GM21737 (cell line): ENCODE data around the gene ITPK1.

Experiments
- ATAC-seq: cut with Tn5 transposase; IDR thresholded peaks from one replicate; pipeline ENCODE4 v1.9.1; 2021; ENCODE audit warnings: mild to moderate bottlenecking, moderate library complexity; ENCODE audit not compliant: unreplicated experiment

ITPK1 gene

GRCh38 chr14:92958373-92959188 is 157.1 kb downstream of the ITPK1 start:
- ATAC-seq, result no peak

DNA sequence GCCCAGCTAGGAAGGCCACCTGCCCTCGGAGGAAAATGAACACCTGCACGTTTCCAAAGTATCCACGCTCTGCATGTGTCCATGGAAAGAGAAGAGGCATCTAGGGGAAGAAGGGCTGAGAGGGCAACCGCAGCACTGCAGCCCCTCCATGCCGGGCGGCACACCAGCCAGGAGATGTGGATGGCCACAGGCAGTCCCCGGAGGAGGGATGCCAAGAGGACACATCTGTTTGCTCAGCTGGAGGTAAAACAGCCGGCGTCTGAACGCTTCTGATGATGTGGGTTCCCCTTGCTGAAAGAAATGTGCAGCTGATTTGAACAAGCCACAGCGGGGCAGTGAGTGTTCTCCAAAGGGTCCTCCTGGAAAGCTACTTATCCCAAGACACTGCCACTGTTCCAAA is 158.8 kb downstream of the ITPK1 start:
- no peak for ATAC-seq

DNA sequence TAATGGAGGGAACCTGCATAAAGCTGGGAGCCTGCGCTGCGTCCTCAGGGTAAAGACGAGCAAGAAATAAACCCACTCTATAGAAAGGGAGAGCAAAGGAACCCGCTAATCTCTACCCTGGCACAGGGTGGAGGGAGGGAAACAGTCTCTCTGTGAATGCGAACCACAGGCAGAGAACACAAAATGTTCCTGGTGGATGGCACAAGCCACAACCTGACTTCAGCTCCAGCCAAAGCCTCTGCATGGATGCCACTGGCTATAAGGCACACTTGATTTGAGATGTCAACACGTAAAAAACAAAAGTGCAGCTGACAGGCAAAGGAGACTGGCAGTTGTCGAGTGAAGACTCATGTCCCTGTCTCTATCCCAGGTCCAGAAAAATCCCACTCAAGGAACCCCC is 160.3 kb downstream of the ITPK1 start:
- ATAC-seq, result no peak

GRCh38 chr14:92954933-92955332 is 160.8 kb downstream of the ITPK1 start:
- ATAC-seq, result no peak

- ATAC-seq, result no peak
These were observed 162.2 kb downstream of the ITPK1 start for GRCh38 chr14:92953526-92953925.

DNA sequence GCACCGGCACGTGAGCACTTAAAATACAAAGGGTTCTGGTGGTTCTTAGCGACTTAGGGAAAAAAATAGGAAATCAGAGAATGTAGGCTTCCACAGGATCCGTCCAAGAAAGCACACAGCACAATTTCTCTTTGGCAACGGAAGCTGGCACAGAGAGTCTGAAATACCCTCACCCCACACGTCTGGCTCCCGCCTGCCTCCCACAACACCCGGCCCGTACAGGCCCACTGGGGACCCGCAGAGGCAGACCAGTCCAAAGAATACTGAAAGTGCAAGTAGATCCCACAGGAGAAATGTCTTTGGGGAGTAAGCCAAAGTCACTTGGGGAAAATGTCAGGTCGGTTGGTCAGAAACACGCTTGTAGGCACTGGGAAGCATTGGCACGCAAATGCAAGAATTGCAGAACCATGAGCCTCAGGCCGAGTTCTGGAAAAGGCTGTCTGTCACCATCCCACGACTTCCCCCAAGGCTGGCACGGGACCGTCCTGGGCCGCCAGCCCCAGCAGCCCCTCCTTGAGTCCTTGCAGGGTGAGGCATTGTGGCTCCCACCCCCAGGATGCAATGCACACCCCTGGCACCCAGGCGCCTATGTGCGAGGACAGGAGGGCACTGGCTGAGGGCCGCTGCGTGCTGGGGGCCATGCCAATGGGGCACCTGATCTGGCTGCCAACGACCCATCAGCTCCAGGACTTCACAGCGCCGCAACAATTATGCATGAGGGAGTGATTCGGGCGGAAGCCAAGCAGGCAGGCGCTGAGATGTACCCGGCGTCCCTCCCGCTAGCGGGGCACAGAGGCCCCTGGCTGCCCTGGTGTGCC is 163.0 kb downstream of the ITPK1 start:
- ATAC-seq, result no peak

DNA sequence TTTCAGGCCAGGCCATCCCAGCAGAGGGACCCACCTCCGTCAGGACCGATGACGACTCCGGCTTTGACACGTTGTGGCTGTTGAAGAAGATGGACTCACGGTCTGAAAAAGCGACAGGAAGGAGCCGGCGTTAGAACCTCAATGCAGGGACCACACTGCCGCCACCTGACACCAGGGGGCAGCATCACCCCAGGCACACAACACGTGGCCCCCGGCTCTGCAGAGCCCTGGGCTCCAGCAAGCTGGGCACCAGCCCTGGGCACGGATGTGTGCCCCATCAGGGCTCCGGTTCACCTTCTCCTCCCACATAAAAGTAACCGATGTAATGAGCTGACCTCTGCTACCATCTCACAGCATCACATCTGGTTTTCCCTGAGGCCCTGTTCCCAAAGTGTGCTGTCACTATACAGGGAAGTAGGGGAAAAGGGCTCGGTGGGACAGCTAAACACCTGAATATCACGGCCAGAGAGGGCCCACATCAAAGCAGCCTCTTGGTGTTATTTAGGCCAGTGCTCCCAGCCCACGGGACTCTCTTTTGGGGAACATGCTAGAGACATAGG is 163.7 kb downstream of the ITPK1 start:
- ATAC-seq, result peak; percentile 77

- ATAC-seq, result no peak
These were observed 164.5 kb downstream of the ITPK1 start for GRCh38 chr14:92951261-92951660.

DNA sequence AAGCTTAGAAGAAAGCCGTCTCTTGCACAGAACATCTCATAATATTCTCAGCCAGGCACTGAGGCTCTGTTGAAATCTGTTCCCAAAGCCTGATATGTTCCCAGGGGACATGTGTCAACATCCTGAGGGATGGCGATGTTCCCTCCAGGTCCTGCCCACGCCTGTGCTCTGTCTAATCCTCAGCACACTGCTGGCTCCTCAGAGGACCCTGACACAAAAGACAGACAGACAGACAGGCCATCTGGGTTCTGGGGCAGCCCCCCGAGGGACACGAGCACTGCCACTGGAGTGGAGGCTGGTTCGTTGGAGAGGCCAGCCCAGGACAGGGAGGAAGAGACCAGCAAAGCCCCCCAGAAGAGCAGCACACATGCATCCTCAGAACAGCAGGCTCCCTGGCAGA is 165.0 kb downstream of the ITPK1 start:
- ATAC-seq, result no peak

- ATAC-seq, result no peak
These were observed 165.6 kb downstream of the ITPK1 start for GRCh38 chr14:92950193-92950540.

DNA sequence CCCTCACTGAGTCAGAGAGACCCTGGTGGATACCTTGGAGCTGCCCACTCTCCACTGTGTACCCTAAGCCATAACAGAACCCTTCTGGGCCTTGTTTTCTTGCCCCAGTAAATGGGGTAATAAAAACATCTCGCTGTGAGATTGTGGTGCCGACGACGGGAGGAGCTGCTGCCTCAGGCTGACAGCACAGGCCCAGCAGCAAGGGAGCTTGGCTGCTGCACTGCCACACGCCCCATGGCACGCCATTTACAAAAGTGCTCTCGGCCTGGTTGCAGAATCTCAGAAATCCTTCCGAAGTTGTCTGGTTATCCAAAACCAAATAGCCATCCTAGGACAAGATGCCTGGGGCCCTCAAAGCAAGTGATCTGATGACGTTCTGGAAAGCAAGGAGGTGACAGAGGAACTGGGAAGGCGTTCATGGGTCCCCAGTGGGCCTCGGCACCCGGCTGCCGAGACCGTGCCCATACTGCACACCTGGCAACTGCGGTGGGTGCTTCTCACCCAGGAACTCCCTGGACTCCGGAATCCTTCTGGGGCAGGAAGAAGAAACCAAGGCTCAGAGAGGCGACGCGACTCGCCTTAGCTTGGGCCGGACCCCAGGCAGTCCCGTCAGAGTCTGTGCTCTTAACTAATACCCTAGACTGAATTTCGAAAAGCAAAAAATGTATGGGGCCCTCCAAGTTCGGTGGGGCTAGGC is 166.1 kb downstream of the ITPK1 start:
- no peak for ATAC-seq

DNA sequence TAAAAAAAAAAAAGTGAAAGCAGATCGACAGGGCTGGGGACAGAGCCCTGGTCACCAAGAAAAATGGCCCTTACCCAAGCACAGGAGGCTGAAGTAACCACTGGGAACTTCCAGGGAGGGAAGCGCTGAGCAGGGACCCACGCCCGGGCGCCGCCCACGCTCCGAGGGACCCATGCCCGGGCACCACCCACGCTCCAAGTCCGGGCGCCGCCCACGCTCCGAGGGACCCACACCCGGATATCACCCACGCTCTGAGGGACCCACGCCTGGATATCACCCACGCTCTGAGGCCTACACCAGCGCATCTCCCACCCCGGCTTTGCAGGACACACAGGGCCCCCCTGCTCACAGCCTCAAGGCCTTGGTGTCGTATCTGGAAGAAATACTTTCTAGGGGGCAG is 167.1 kb downstream of the ITPK1 start:
- no peak for ATAC-seq

DNA sequence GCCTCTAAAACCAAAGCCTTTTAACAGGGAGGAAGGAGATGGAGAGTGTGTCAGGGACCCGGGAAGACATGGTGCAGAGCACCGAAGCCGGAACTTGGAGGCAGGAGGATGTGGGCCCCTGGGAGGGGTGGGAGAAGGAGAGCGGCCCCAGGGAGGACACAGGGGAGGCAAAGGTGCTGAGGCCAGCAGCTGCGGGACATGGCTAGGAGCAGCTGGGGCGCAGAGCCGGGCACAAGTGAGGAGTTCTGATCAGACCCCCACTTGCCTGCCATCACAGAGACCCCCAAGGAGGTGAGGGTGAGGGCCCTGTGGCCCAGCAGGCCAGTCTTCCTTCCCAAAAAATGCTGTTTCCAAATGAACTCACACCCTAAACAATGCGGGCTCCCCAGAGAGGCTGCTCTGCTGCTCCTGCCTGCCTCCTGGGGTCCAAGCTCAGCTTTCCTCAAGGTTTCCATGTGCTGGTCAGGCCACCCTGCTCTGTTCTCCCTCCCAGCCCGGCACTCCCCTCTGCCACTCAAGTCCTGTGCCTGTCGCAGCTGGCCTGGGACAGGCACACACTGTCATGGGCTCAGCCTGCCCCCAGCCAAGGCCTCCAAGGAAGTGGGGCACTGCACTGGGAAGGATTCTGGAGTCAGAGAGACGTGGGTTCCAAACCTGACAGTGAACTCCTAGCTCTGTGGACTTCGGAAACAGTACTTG is 168.7 kb downstream of the ITPK1 start:
- no peak for ATAC-seq

DNA sequence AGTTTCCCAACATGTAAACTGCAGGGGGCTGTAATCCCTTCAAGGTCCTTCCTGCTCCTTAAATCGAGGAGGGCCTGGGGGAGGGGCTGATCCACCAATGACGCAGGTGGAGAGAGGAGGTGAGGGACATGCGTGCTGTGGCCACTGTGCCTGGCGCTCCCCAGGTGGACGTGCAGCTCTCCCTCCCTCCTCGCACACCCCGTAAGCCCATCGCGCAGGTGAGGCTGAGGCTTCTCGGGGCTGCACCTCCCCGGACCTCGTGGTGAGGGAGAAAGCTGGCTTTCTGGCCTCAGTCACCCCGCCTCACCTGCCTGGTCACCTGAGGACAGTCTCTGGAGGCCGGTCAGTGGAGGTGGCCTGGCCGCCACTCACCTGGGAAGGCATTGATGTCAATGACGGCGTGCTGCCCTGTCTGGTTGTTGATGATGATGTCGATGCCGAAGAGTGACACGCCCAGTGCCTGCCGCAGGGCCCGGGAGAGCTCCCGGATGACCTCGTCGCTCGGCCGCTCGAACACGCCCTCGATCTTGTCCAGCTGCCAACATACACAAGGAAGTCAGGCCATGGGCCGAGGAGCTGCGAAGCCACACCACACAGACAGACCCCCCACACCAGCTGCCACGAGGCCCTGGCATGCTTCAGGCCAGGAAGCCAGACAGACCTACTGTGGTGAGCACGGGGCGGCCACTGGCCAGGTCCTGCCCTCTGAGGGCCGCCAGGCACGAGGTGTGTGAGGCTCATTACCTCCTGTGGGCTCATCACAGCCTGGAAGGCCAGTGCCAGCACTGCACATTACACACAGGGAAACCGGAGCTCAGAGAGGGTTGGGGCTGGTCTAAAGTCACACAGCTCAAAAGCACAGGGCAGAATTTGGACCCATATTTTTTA is 169.5 kb downstream of the ITPK1 start:
- no peak for ATAC-seq

DNA sequence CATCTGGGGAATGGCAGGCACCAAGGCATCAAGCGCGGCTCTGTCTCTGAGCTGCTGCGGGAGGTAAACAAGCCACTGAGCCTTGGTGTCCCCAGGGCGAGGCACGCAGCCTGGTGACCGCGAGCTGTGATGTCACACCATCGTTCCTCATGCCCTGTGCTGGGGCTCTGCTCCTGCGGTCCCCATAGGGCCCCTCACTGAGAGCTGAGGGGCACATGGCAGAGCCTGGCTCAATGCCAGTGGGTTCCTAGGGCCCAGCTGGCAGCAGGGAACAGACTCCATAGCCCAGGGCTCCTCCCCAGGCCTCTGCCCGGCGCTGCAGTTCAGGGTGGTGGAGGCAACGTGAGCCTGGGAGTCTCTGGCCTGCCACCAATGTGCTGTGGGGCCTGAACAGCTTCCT is 170.2 kb downstream of the ITPK1 start:
- no peak for ATAC-seq

DNA sequence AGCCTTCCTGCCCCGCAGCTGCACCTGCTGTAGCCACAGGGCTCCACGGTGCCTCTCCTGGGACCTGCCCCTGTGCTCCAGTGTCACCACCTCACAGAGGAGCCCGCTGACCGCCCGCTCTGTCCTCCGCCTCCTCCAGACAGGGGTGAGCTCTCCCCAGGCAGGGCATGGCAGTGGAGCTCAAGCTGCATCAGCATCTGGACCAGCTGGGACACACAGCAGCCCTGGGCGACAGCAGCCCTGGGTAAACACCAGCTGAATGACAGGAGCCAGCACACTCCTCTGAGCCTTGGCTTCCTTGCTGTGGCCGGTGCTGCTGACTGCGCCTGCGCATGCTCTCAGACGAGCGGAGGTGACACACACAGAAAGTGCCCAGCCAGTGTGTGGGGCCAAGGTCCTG is 170.7 kb downstream of the ITPK1 start:
- no peak for ATAC-seq

DNA sequence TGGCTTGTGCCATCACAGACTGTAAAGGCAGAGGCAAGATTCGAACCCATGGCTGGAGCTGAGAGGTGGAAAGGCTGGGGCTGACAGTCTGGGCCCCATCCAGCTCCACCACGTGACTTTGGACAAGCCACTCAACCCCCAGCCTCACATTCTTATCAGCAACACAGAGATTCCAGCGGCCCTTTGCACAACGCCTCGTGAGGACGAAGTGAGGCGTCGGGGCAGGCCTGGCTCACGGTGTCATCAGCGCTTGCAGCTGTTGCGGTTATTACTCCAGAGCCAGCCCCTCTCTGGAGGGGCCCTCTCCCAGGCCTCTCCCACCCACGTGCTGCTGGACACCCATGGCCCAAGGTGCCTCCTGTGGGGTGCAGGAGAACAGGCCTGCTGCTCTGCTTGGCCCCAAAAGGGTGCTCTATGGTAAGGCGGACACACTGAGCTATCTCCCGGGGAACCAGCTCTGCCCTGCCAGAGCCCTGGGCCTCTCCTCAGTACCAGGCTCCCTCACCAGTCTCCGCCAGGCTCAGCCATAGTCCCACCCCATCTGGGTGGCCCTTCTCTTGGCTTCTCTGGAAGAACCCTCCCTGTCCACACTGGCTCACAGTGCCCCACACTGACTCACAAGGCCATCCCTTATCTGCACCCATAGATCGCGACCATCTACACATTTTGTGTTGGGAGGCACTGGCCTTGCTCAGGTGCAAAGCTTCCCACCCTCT is 171.7 kb downstream of the ITPK1 start:
- ATAC-seq, result no peak

DNA sequence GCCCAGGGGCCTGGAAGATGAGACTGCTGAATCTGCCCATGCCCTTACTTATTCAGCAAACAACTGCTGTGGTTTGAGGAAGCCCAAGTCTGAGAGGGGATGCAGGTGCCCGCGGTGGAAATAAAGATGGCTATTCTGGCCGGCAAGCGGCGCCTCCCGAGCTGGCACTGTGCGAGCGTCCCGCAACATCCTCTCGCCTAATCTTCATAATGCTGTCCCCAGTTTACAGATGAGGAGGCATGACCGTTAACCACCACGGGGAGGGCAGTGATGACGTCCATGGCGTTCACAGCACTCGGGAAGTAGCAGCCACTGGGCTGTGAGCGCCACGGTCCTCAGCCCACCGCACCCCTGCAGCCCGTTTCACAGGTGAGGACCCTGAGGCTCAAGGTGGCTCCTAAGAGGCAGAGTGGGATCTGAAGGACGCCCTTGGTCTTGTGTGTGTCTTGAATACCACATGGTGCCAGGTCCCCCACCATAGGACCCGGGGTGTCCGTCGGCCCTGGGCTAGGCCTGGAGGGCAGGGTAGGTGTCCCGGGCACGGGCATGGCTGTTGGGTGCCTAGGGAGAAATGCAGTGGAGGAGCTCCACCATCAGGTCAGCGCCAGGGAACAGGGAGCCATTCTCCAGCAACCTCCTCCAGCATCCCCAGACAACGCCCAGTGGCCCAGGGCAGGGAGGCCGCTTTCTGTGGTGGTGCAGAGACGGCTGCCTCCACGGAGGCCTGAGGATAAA is 172.6 kb downstream of the ITPK1 start:
- ATAC-seq, result no peak

GRCh38 chr14:92942576-92942975 is 173.1 kb downstream of the ITPK1 start:
- ATAC-seq, result no peak
